GM23338 (cell line): ENCODE measurements around the gene ST6GALNAC3. TPM values are rescaled to one million over a fixed set of nuclear protein-coding genes. Genes with fewer than 3 reads are reported as not detected.

Experiments used
- ATAC-seq: fragments of 200-7000 bp; cut with Tn5 transposase; 3 replicates; pipeline ENCODE4 v1.9.1; 2020
- DNase-seq: peaks from one replicate; pipeline ENCODE4 v3.0.0-alpha.2; 2015; ENCODE audit warnings: low spot score
- H2AFZ ChIP-seq: fragments of 200-600 bp; sonication (generic); 2 replicates; pipeline ENCODE4 v1.8.0; 2016; ENCODE audit warnings: antibody characterized with exemption, mild to moderate bottlenecking, moderate library complexity
- H3F3A ChIP-seq: fragments of 200-600 bp; sonication (generic); replicated peaks from 2 replicates; pipeline ENCODE4 v1.8.0; 2017; ENCODE audit warnings: antibody characterized with exemption, mixed run types, low read depth
- H3K27ac ChIP-seq: fragments of 200-600 bp; sonication (generic); 2 replicates; pipeline ENCODE4 v1.6.1; 2016; ENCODE audit warnings: low read depth
- H3K27me3 ChIP-seq: fragments of 200-600 bp; sonication (generic); 2 replicates; pipeline ENCODE4 v1.8.0; 2016; ENCODE audit warnings: mild to moderate bottlenecking, mixed run types, moderate library complexity; ENCODE audit not compliant: insufficient read depth
- H3K36me3 ChIP-seq: fragments of 200-600 bp; sonication (generic); 2 replicates; pipeline ENCODE4 v1.8.0; 2016; ENCODE audit warnings: mild to moderate bottlenecking; ENCODE audit not compliant: insufficient read depth
- H3K4me1 ChIP-seq: fragments of 200-600 bp; sonication (generic); 2 replicates; pipeline ENCODE4 v1.8.0; 2016; ENCODE audit warnings: mild to moderate bottlenecking, moderate library complexity; ENCODE audit not compliant: insufficient read depth
- H3K4me2 ChIP-seq: fragments of 200-600 bp; sonication (generic); 2 replicates; pipeline ENCODE4 v1.7.1; 2017; ENCODE audit warnings: mixed run types
- H3K4me3 ChIP-seq: fragments of 200-600 bp; sonication (generic); 2 replicates; pipeline ENCODE4 v1.6.1; 2016; ENCODE audit warnings: mixed run types
- H3K79me2 ChIP-seq: fragments of 200-600 bp; sonication (generic); replicated peaks from 2 replicates; pipeline ENCODE4 v1.8.0; 2017; ENCODE audit warnings: mild to moderate bottlenecking; ENCODE audit not compliant: insufficient read depth
- H3K9me2 ChIP-seq: fragments of 200-600 bp; sonication (generic); 2 replicates; pipeline ENCODE4 v1.8.0; 2017; ENCODE audit not compliant: insufficient read depth
- H4K20me1 ChIP-seq: fragments of 200-600 bp; sonication (generic); replicated peaks from 2 replicates; pipeline ENCODE4 v1.8.0; 2017; ENCODE audit warnings: mild to moderate bottlenecking; ENCODE audit not compliant: insufficient read depth
- H3K27ac Mint-ChIP-seq: 2 replicates; pipeline ENCODE4 v1.8.0; 2020; ENCODE audit warnings: inconsistent platforms, mild to moderate bottlenecking, moderate library complexity, mixed read lengths
- H3K27me3 Mint-ChIP-seq: 3 replicates; pipeline ENCODE4 v1.8.0; 2022; ENCODE audit warnings: low read depth, mild to moderate bottlenecking, moderate library complexity, mixed read lengths, inconsistent platforms; ENCODE audit not compliant: insufficient read depth, poor library complexity
- H3K36me3 Mint-ChIP-seq: 3 replicates; pipeline ENCODE4 v1.8.0; 2021; ENCODE audit warnings: low read depth, mild to moderate bottlenecking, inconsistent platforms, moderate library complexity, mixed read lengths
- H3K4me1 Mint-ChIP-seq: 3 replicates; pipeline ENCODE4 v1.8.0; 2020; ENCODE audit warnings: mild to moderate bottlenecking, inconsistent platforms, mixed read lengths
- H3K4me3 Mint-ChIP-seq: 3 replicates; pipeline ENCODE4 v1.8.0; 2021; ENCODE audit warnings: moderate library complexity, mild to moderate bottlenecking, inconsistent platforms, mixed read lengths
- H3K9me3 Mint-ChIP-seq: 3 replicates; pipeline ENCODE4 v1.8.0; 2020; ENCODE audit warnings: moderate library complexity, mild to moderate bottlenecking, inconsistent platforms, mixed read lengths
- CREB1 ChIP-seq: fragments of 250-450 bp; sonication (Bioruptor Pico); IDR thresholded peaks from 2 replicates; pipeline ENCODE4 v1.5.0; 2020; ENCODE audit warnings: low read depth, mild to moderate bottlenecking, moderate library complexity
- EZH2 ChIP-seq: fragments of 200-600 bp; sonication (generic); IDR thresholded peaks from one replicate; pipeline ENCODE4 v1.8.0; 2017; ENCODE audit warnings: antibody characterized with exemption, mild to moderate bottlenecking, low read depth; ENCODE audit not compliant: unreplicated experiment
- EZH2phosphoT487 ChIP-seq: fragments of 200-600 bp; sonication (generic); IDR thresholded peaks from one replicate; pipeline ENCODE4 v1.8.1; 2018; ENCODE audit warnings: antibody characterized with exemption; ENCODE audit not compliant: unreplicated experiment
- JUNB ChIP-seq: IDR thresholded peaks from one replicate; pipeline ENCODE4 v1.6.1; 2016; ENCODE audit warnings: antibody characterized with exemption; ENCODE audit not compliant: unreplicated experiment
- NANOG ChIP-seq: IDR thresholded peaks from 2 replicates; pipeline ENCODE4 v1.6.1; 2016; ENCODE audit warnings: antibody characterized with exemption, borderline replicate concordance
- POLR2AphosphoS5 ChIP-seq: IDR thresholded peaks from 2 replicates; pipeline ENCODE4 v1.6.1; 2016; ENCODE audit warnings: antibody characterized with exemption, low read depth
- REST ChIP-seq: IDR thresholded peaks from one replicate; pipeline ENCODE4 v1.6.1; 2018; ENCODE audit warnings: antibody characterized with exemption; ENCODE audit not compliant: unreplicated experiment
- STAT1 ChIP-seq: IDR thresholded peaks from one replicate; pipeline ENCODE4 v1.6.1; 2016; ENCODE audit warnings: antibody characterized with exemption; ENCODE audit not compliant: unreplicated experiment
- ZNF114 ChIP-seq: fragments of 250-450 bp; sonication (Bioruptor Pico); IDR thresholded peaks from 2 replicates; pipeline ENCODE4 v1.5.0; 2020; ENCODE audit warnings: mild to moderate bottlenecking, moderate library complexity
- ZNF331 ChIP-seq: fragments of 250-450 bp; sonication (Bioruptor Pico); IDR thresholded peaks from 2 replicates; pipeline ENCODE4 v1.5.0; 2020; ENCODE audit warnings: low read depth, mild to moderate bottlenecking, moderate library complexity
- polyA plus RNA-seq: library from polyadenylated mRNA; unstranded; fragments of >200 nt; fragmentation: Nextera tagmentation; extraction: Ambion mirVana; gene quantifications from 2 replicates; pipeline ENCODE4 v1.2.1, GENCODE V29; 2016
- total RNA-seq: library from RNA; depleted of rRNA; stranded (reverse); fragments of >200 nt; shearing (Covaris generic); gene quantifications from 2 replicates; pipeline ENCODE4 v1.2.3, GENCODE V29; 2014
- TF ChIP-seq, protein P1 (sequence below), 2 experiments: fragments of 200-600 bp in 1 of 2; sonication (generic) in 1 of 2; conservative IDR thresholded peaks; 2 replicates each; pipeline versions ENCODE4 v1.5.1 to v1.6.1; 2016 to 2017; ENCODE audit warnings: antibody characterized with exemption in 2 of 2, low read depth in 2 of 2, mild to moderate bottlenecking in 2 of 2, moderate library complexity in 1 of 2
- TF ChIP-seq, protein P2 (sequence below): IDR thresholded peaks from 2 replicates; pipeline ENCODE4 v1.6.1; 2016; ENCODE audit warnings: antibody characterized with exemption
- TF ChIP-seq, protein P3 (sequence below): fragments of 250-450 bp; sonication (Bioruptor Pico); IDR thresholded peaks from 2 replicates; pipeline ENCODE4 v1.5.0; 2020; ENCODE audit warnings: mild to moderate bottlenecking, moderate library complexity

ST6GALNAC3 gene
- total and polyA plus RNA-seq, 2 experiments from 2014 or later, result 4.7 to 11.6 TPM

DNA sequence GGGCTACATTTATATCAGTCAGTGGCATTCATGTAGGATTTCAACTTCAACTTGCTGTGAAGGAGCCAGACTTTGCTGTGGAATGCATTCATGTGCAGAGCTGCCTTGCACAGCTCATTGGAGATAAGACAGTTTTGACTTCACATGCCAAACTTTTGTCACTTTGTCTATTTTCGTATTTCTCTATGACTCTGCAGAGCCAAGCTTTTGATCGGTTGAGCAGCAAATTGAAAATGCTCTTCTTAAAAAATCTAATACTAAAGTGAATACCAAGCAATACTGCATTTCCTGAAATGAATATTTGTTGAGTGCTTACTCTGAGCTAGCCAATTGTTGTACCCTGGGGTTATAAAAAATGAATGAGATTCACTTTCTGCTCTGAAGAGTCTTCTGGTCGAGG lies 388.7 kb downstream of the ST6GALNAC3 start:
- H3K36me3 ChIP-seq, result no peaks in the 10 kb centered on the region
- no peak overlapping the region for H3K4me3 Mint-ChIP-seq
- no peak overlapping the region for H3K27ac Mint-ChIP-seq
- H3K9me2 ChIP-seq, result no peaks in the 10 kb centered on the region
- ATAC-seq, result no peak
- H3K27me3 ChIP-seq, result no peaks in the 10 kb centered on the region
- H3K4me3 ChIP-seq, result no peak overlapping the region
- no peaks in the 10 kb centered on the region for H3K79me2 ChIP-seq
- no peak for TF ChIP-seq ZNF114 (CRISPR knock-in tag)
- no peak for TF ChIP-seq JUNB
- TF ChIP-seq, protein P1, sequence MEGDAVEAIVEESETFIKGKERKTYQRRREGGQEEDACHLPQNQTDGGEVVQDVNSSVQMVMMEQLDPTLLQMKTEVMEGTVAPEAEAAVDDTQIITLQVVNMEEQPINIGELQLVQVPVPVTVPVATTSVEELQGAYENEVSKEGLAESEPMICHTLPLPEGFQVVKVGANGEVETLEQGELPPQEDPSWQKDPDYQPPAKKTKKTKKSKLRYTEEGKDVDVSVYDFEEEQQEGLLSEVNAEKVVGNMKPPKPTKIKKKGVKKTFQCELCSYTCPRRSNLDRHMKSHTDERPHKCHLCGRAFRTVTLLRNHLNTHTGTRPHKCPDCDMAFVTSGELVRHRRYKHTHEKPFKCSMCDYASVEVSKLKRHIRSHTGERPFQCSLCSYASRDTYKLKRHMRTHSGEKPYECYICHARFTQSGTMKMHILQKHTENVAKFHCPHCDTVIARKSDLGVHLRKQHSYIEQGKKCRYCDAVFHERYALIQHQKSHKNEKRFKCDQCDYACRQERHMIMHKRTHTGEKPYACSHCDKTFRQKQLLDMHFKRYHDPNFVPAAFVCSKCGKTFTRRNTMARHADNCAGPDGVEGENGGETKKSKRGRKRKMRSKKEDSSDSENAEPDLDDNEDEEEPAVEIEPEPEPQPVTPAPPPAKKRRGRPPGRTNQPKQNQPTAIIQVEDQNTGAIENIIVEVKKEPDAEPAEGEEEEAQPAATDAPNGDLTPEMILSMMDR (conservative IDR thresholded peaks at IDR 0.05; ENCODE audit: low read depth in 2 of 2), result no peak
- no peak for TF ChIP-seq CREB1
- TF ChIP-seq REST, result no peak
- TF ChIP-seq EZH2phosphoT487, result no peak
- TF ChIP-seq ZNF331 (CRISPR knock-in tag), result no peak
- TF ChIP-seq NANOG, result no peak
- TF ChIP-seq, protein P2, sequence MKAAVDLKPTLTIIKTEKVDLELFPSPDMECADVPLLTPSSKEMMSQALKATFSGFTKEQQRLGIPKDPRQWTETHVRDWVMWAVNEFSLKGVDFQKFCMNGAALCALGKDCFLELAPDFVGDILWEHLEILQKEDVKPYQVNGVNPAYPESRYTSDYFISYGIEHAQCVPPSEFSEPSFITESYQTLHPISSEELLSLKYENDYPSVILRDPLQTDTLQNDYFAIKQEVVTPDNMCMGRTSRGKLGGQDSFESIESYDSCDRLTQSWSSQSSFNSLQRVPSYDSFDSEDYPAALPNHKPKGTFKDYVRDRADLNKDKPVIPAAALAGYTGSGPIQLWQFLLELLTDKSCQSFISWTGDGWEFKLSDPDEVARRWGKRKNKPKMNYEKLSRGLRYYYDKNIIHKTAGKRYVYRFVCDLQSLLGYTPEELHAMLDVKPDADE, result no peak
- TF ChIP-seq POLR2AphosphoS5, result no peak
- TF ChIP-seq, protein P3, sequence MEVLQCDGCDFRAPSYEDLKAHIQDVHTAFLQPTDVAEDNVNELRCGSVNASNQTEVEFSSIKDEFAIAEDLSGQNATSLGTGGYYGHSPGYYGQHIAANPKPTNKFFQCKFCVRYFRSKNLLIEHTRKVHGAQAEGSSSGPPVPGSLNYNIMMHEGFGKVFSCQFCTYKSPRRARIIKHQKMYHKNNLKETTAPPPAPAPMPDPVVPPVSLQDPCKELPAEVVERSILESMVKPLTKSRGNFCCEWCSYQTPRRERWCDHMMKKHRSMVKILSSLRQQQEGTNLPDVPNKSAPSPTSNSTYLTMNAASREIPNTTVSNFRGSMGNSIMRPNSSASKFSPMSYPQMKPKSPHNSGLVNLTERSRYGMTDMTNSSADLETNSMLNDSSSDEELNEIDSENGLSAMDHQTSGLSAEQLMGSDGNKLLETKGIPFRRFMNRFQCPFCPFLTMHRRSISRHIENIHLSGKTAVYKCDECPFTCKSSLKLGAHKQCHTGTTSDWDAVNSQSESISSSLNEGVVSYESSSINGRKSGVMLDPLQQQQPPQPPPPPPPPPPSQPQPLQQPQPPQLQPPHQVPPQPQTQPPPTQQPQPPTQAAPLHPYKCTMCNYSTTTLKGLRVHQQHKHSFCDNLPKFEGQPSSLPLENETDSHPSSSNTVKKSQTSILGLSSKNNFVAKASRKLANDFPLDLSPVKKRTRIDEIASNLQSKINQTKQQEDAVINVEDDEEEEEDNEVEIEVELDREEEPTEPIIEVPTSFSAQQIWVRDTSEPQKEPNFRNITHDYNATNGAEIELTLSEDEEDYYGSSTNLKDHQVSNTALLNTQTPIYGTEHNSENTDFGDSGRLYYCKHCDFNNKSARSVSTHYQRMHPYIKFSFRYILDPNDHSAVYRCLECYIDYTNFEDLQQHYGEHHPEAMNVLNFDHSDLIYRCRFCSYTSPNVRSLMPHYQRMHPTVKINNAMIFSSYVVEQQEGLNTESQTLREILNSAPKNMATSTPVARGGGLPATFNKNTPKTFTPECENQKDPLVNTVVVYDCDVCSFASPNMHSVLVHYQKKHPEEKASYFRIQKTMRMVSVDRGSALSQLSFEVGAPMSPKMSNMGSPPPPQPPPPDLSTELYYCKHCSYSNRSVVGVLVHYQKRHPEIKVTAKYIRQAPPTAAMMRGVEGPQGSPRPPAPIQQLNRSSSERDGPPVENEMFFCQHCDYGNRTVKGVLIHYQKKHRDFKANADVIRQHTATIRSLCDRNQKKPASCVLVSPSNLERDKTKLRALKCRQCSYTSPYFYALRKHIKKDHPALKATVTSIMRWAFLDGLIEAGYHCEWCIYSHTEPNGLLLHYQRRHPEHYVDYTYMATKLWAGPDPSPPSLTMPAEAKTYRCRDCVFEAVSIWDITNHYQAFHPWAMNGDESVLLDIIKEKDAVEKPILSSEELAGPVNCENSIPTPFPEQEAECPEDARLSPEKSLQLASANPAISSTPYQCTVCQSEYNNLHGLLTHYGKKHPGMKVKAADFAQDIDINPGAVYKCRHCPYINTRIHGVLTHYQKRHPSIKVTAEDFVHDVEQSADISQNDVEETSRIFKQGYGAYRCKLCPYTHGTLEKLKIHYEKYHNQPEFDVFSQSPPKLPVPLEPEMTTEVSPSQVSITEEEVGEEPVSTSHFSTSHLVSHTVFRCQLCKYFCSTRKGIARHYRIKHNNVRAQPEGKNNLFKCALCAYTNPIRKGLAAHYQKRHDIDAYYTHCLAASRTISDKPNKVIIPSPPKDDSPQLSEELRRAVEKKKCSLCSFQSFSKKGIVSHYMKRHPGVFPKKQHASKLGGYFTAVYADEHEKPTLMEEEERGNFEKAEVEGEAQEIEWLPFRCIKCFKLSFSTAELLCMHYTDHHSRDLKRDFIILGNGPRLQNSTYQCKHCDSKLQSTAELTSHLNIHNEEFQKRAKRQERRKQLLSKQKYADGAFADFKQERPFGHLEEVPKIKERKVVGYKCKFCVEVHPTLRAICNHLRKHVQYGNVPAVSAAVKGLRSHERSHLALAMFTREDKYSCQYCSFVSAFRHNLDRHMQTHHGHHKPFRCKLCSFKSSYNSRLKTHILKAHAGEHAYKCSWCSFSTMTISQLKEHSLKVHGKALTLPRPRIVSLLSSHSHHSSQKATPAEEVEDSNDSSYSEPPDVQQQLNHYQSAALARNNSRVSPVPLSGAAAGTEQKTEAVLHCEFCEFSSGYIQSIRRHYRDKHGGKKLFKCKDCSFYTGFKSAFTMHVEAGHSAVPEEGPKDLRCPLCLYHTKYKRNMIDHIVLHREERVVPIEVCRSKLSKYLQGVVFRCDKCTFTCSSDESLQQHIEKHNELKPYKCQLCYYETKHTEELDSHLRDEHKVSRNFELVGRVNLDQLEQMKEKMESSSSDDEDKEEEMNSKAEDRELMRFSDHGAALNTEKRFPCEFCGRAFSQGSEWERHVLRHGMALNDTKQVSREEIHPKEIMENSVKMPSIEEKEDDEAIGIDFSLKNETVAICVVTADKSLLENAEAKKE (CRISPR knock-in tag), result no peak
- no peak for TF ChIP-seq STAT1
- TF ChIP-seq EZH2, result no peak
- H3K4me1 Mint-ChIP-seq, result peaks cover 12% of the 10 kb centered on the region; the same call in 2 of the 3 replicates
- no peaks in the 10 kb centered on the region for H3K27me3 Mint-ChIP-seq
- no peak overlapping the region for H2AFZ ChIP-seq
- H3K36me3 Mint-ChIP-seq, result peaks cover 3% of the 10 kb centered on the region; the same call in 2 of the 3 replicates
- no peak overlapping the region for H3K27ac ChIP-seq
- H3K4me2 ChIP-seq, result no peak overlapping the region
- H3K9me3 Mint-ChIP-seq, result peaks cover 2% of the 10 kb centered on the region; the same call in 1 of the 3 replicates
- H4K20me1 ChIP-seq, result no peaks in the 10 kb centered on the region
- H3K4me1 ChIP-seq, result 0 out of 2 replicates have a peak, but pooled peaks cover 4% of the 10 kb centered on the region
- H3F3A ChIP-seq, result no peaks in the 10 kb centered on the region
- no peak for DNase-seq
